ENCODE results near the gene FERD3L.

FERD3L gene

GRCh38 chr7:19107356-19108146 is 37.7 kb downstream of the FERD3L start:
- Histone ChIP-seq H3K4me3 (replicated peaks; ENCODE audit: insufficient read depth, low read length) (no peak overlapping the region), H3K27me3 (ENCODE audit: insufficient read depth, poor library complexity, severe bottlenecking) (peaks cover 69% of the 10 kb centered on the region), H3K27ac (replicated peaks) (no peak overlapping the region)
- no peak for TF ChIP-seq REST (IDR thresholded peaks at IDR 0.05; ENCODE audit: insufficient replicate concordance, low read depth)
- TF ChIP-seq SPI1 (IDR thresholded peaks at IDR 0.05; ENCODE audit: borderline replicate concordance, low read depth): no peak
- TF ChIP-seq CTCF (IDR thresholded peaks at IDR 0.05; ENCODE audit: insufficient read depth, low read length): no peak
- TF ChIP-seq POLR2AphosphoS5 (IDR thresholded peaks at IDR 0.05; ENCODE audit: low read depth): no peak
- TF ChIP-seq GABPA (IDR thresholded peaks at IDR 0.05; ENCODE audit: low read depth): no peak
- no peak for DNase-seq (ENCODE audit: low read depth in 1 of 2, low spot score in 1 of 2)

- TF ChIP-seq REST (IDR thresholded peaks at IDR 0.05; ENCODE audit: insufficient replicate concordance, low read depth) (no peak), POLR2AphosphoS5 (IDR thresholded peaks at IDR 0.05; ENCODE audit: low read depth) (no peak), SPI1 (IDR thresholded peaks at IDR 0.05; ENCODE audit: borderline replicate concordance, low read depth) (no peak), GABPA (IDR thresholded peaks at IDR 0.05; ENCODE audit: low read depth) (no peak), CTCF (IDR thresholded peaks at IDR 0.05; ENCODE audit: insufficient read depth, low read length) (no peak)
- Histone ChIP-seq H3K27ac (replicated peaks) (no peak overlapping the region), H3K27me3 (ENCODE audit: insufficient read depth, poor library complexity, severe bottlenecking) (peaks cover 65% of the 10 kb centered on the region), H3K4me3 (replicated peaks; ENCODE audit: insufficient read depth, low read length) (no peak overlapping the region)
- DNase-seq (ENCODE audit: low read depth in 1 of 2, low spot score in 1 of 2): no peak
Measured at GRCh38 chr7:19107081-19107355, 38.2 kb downstream of the FERD3L start.

GRCh38 chr7:19106241-19107080 is 38.8 kb downstream of the FERD3L start:
- H3K4me3 ChIP-seq (replicated peaks; ENCODE audit: insufficient read depth, low read length): no peak overlapping the region
- H3K27ac ChIP-seq (replicated peaks): no peak overlapping the region
- peaks cover 60% of the 10 kb centered on the region for H3K27me3 ChIP-seq (ENCODE audit: insufficient read depth, poor library complexity, severe bottlenecking)
- DNase-seq (ENCODE audit: low read depth in 1 of 2, low spot score in 1 of 2): no peak
- TF ChIP-seq CTCF (IDR thresholded peaks at IDR 0.05; ENCODE audit: insufficient read depth, low read length) (no peak), GABPA (IDR thresholded peaks at IDR 0.05; ENCODE audit: low read depth) (no peak), SPI1 (IDR thresholded peaks at IDR 0.05; ENCODE audit: borderline replicate concordance, low read depth) (no peak), POLR2AphosphoS5 (IDR thresholded peaks at IDR 0.05; ENCODE audit: low read depth) (no peak), REST (IDR thresholded peaks at IDR 0.05; ENCODE audit: insufficient replicate concordance, low read depth) (no peak)
